Spleen (tissue), 11 donors: Measurements from ENCODE around the gene SMAD6. TPM values are rescaled to one million over a fixed set of nuclear protein-coding genes. Genes with fewer than 3 reads are reported as not detected.

Experiments used
- DNase-seq: peaks from one replicate; pipeline ENCODE4 v3.0.0-alpha.2; 2020
- H3K27ac ChIP-seq, 8 donors: fragments of 200-600 bp; sonication (generic) in 7 of 8; 1 replicate in 4 of 8; 2 replicates in 4 of 8; pipeline versions ENCODE4 v1.5.0 to v1.8.0; 2016 to 2021; ENCODE audit warnings: inconsistent platforms in 4 of 8, mild to moderate bottlenecking in 4 of 8, moderate library complexity in 1 of 8
- H3K27me3 ChIP-seq, 7 donors: fragments of 200-600 bp; sonication (generic) in 6 of 7; replicated peaks in 1 of 7; 1 replicate in 4 of 7; 2 replicates in 3 of 7; pipeline versions ENCODE4 v1.5.0 to v1.8.0; 2016 to 2021; ENCODE audit warnings: inconsistent platforms in 3 of 7, mild to moderate bottlenecking in 1 of 7
- H3K36me3 ChIP-seq, 6 donors: fragments of 200-600 bp; sonication (generic) in 5 of 6; 1 replicate in 4 of 6; 2 replicates in 2 of 6; pipeline versions ENCODE4 v1.5.0 to v1.8.0; 2016 to 2021; ENCODE audit warnings: inconsistent platforms in 2 of 6
- H3K4me1 ChIP-seq, 6 donors: fragments of 200-600 bp; sonication (generic) in 5 of 6; 1 replicate in 3 of 6; 2 replicates in 3 of 6; pipeline versions ENCODE4 v1.5.0 to v1.8.0; 2016 to 2021; ENCODE audit warnings: inconsistent platforms in 3 of 6
- H3K4me3 ChIP-seq, 8 donors: fragments of 200-600 bp; sonication (generic) in 7 of 8; 1 replicate in 4 of 8; 2 replicates in 4 of 8; pipeline versions ENCODE4 v1.5.0 to v1.8.0; 2016 to 2021; ENCODE audit warnings: inconsistent platforms in 4 of 8, mild to moderate bottlenecking in 4 of 8, moderate library complexity in 2 of 8
- H3K9me3 ChIP-seq, 8 donors: fragments of 200-600 bp; sonication (generic) in 7 of 8; 1 replicate in 4 of 8; 2 replicates in 4 of 8; pipeline versions ENCODE4 v1.5.0 to v1.8.0; 2016 to 2021; ENCODE audit warnings: inconsistent platforms in 4 of 8
- CTCF ChIP-seq, 11 experiments: fragments of 200-600 bp in 7 of 11; fragments of 450-650 bp in 4 of 11; sonication (generic) in 4 of 11; IDR thresholded peaks in 8 of 11; conservative IDR thresholded peaks in 3 of 11; 1 replicate in 7 of 11; 2 replicates in 4 of 11; pipeline versions ENCODE4 v1.4.0 to v1.8.0; 2016 to 2021; ENCODE audit warnings: antibody characterized with exemption in 11 of 11, inconsistent platforms in 4 of 11, mild to moderate bottlenecking in 1 of 11
- POLR2A ChIP-seq, 3 donors: fragments of 450-650 bp; IDR thresholded peaks; one replicate each; pipeline ENCODE4 v1.5.1; 2017; ENCODE audit warnings: antibody characterized with exemption in 3 of 3, mild to moderate bottlenecking in 1 of 3
- POLR2AphosphoS5 ChIP-seq, 3 donors: sonication (generic); formaldehyde crosslinking; IDR thresholded peaks; one replicate each; pipeline ENCODE4 v1.5.1; 2017; ENCODE audit warnings: antibody characterized with exemption in 3 of 3
- WGBS, 5 donors: extraction: QIAGEN DNeasy Blood & Tissue Kit in 3 of 5; methylation state at CpG; one replicate each; pipeline versions ENCODE4 v1.1.5 to v1.1.7; 2013 to 2018; 5-methylcytosine and 5-hydroxymethylcytosine counted together
- intact Hi-C: fragments of 100-400 bp; cut with DNase I; formaldehyde crosslinking; loops from one replicate; pipeline ENCODE4 v1.15.0; 2023; ENCODE audit warnings: low total_unique reads
- polyA plus RNA-seq, 3 donors: library from polyadenylated mRNA; stranded (reverse); fragments of 200-250 nt; gene quantifications; one replicate each; pipeline ENCODE4 v1.2.1, GENCODE V29; 2013
- total RNA-seq, 7 donors: library from RNA; depleted of rRNA in 3 of 7; stranded (reverse); fragments of >200 nt in 3 of 7; fragmentation: NEBNext Ultra II Directional in 4 of 7; extraction: Animal tissue kit (Norgen Biotek cat#: 25700) in 4 of 7; gene quantifications; one replicate each; pipeline versions ENCODE4 v1.1.0 to v1.2.1, GENCODE V29; 2016 to 2021
- donor health status: healthy with polysubstance abuse.
- donor health status: DM: no; HTN: no; CAD: no; lungs with moderate emphysema.
- donor health status: DM: no; HTN: no; CAD: no.
- donor health status: Bipolar disorder and iron deficiency.
- donor health status: healthy.
- donor health status: DM: no; HTN: no; CAD: no.
- donor health status: DM: yes; HTN: yes; CAD: no.

The SMAD6 gene
- total and polyA plus RNA-seq, 10 donors, result 0.72 to 14.0 (median 4.8) TPM

GRCh38 chr15:66822114-66822513 is 120.1 kb downstream of the SMAD6 start:
- WGBS, 5 donors, result 88 to 95% (median 89%) methylated on average over 8 of the region's 8 CpGs
- Histone ChIP-seq H3K9me3 (no peaks in the 10 kb centered on the region), H3K27me3 (no peaks in the 10 kb centered on the region), H3K4me3 (no peak overlapping the region), H3K36me3 (no peaks in the 10 kb centered on the region), H3K27ac (no peak overlapping the region), H3K4me1 (no peaks in the 10 kb centered on the region)
- intact Hi-C loops, result no loop called here
- TF ChIP-seq POLR2A (IDR thresholded peaks at IDR 0.05), result no peak
- TF ChIP-seq POLR2AphosphoS5 (IDR thresholded peaks at IDR 0.05), result no peak
- TF ChIP-seq CTCF (IDR thresholded peaks at IDR 0.05 in 8 of 11, conservative IDR thresholded peaks at IDR 0.05 in 3 of 11), result no peak
- no peak for DNase-seq

GRCh38 chr15:66822576-66822975 is 120.5 kb downstream of the SMAD6 start:
- TF ChIP-seq POLR2AphosphoS5 (IDR thresholded peaks at IDR 0.05) (no peak), POLR2A (IDR thresholded peaks at IDR 0.05) (no peak), CTCF (IDR thresholded peaks at IDR 0.05 in 8 of 11, conservative IDR thresholded peaks at IDR 0.05 in 3 of 11) (no peak)
- H3K27me3 ChIP-seq, result no peaks in the 10 kb centered on the region
- 83 to 91% (median 88%) methylated on average over 4 of the region's 4 CpGs for WGBS, 5 donors
- no peak overlapping the region for H3K27ac ChIP-seq
- DNase-seq, result no peak
- H3K9me3 ChIP-seq, result no peaks in the 10 kb centered on the region
- intact Hi-C loops, result no loop called here
- H3K4me1 ChIP-seq, result no peaks in the 10 kb centered on the region
- no peak overlapping the region for H3K4me3 ChIP-seq
- H3K36me3 ChIP-seq, result no peaks in the 10 kb centered on the region

GRCh38 chr15:66823601-66824000 is 121.6 kb downstream of the SMAD6 start:
- no peak for DNase-seq
- Histone ChIP-seq H3K27ac (no peak overlapping the region), H3K4me1 (no peaks in the 10 kb centered on the region), H3K9me3 (no peaks in the 10 kb centered on the region), H3K27me3 (no peaks in the 10 kb centered on the region), H3K36me3 (no peaks in the 10 kb centered on the region), H3K4me3 (no peak overlapping the region)
- intact Hi-C loops, result no loop called here
- 93 to 98% (median 93%) methylated on average over 9 of the region's 9 CpGs for WGBS, 5 donors
- TF ChIP-seq POLR2A (IDR thresholded peaks at IDR 0.05), result no peak
- TF ChIP-seq POLR2AphosphoS5 (IDR thresholded peaks at IDR 0.05), result no peak
- no peak for TF ChIP-seq CTCF (IDR thresholded peaks at IDR 0.05 in 8 of 11, conservative IDR thresholded peaks at IDR 0.05 in 3 of 11)

GRCh38 chr15:66824424-66824823 is 122.4 kb downstream of the SMAD6 start:
- no peak overlapping the region for H3K27ac ChIP-seq
- 76 to 90% (median 78%) methylated on average over 3 of the region's 3 CpGs for WGBS, 5 donors
- no peak for TF ChIP-seq POLR2AphosphoS5 (IDR thresholded peaks at IDR 0.05)
- intact Hi-C loops, result no loop called here
- no peaks in the 10 kb centered on the region for H3K9me3 ChIP-seq
- H3K4me3 ChIP-seq, result no peak overlapping the region
- H3K36me3 ChIP-seq, result no peaks in the 10 kb centered on the region
- no peaks in the 10 kb centered on the region for H3K27me3 ChIP-seq
- DNase-seq, result no peak
- no peaks in the 10 kb centered on the region for H3K4me1 ChIP-seq

GRCh38 chr15:66825139-66825538 is 123.1 kb downstream of the SMAD6 start:
- 87 to 97% (median 95%) methylated on average over 3 of the region's 3 CpGs for WGBS, 5 donors
- no peak overlapping the region for H3K27ac ChIP-seq

More at GRCh38 chr15:66825139-66825538, 123.1 kb downstream of the SMAD6 start:
- intact Hi-C loops, result no loop called here
- no peak for TF ChIP-seq POLR2A (IDR thresholded peaks at IDR 0.05)
- no peak for TF ChIP-seq CTCF (IDR thresholded peaks at IDR 0.05 in 8 of 11, conservative IDR thresholded peaks at IDR 0.05 in 3 of 11)
- no peak for TF ChIP-seq POLR2AphosphoS5 (IDR thresholded peaks at IDR 0.05)
- no peak overlapping the region for H3K4me3 ChIP-seq
- no peaks in the 10 kb centered on the region for H3K36me3 ChIP-seq
- H3K27me3 ChIP-seq, result no peaks in the 10 kb centered on the region
- no peaks in the 10 kb centered on the region for H3K4me1 ChIP-seq
- DNase-seq, result no peak
- H3K9me3 ChIP-seq, result no peaks in the 10 kb centered on the region
